Erythroblast (primary cell): Measurements from ENCODE around the gene USH1G.

ENCODE experiments used
- DNase-seq, 2 experiments: peaks; one replicate each; lab custom pipeline; 2025; lab: John Stamatoyannopoulos, UW
- GATA1 ChIP-seq: IDR thresholded peaks from 2 replicates; pipeline ENCODE4 v1.6.1; 2011; ENCODE audit warnings: low read depth, mild to moderate bottlenecking, control low read depth, low read length, moderate library complexity
- POLR2A ChIP-seq: IDR thresholded peaks from 2 replicates; pipeline ENCODE4 v1.6.1; 2011; ENCODE audit warnings: mild to moderate bottlenecking, low read length

Gene USH1G

GRCh38 chr17:74892974-74893911, 29.8 kb downstream of the USH1G start, which contains the start of gene FADS6:
Gene FADS6, minus strand, starts transcription at chr17:74893633. Its CDS starts 38 bp downstream, at chr17:74893595.
- no peak for DNase-seq
- TF ChIP-seq POLR2A = no peak
- no peak for TF ChIP-seq GATA1

GRCh38 chr17:74892013-74892841, 30.8 kb downstream of the USH1G start:
- DNase-seq = no peak
- no peak for TF ChIP-seq POLR2A
- no peak for TF ChIP-seq GATA1

- DNase-seq = no peak
- TF ChIP-seq POLR2A = no peak
- no peak for TF ChIP-seq GATA1
These were observed 32.5 kb downstream of the USH1G start for GRCh38 chr17:74890554-74890953.

- TF ChIP-seq GATA1 (no peak), POLR2A (no peak)
- DNase-seq = no peak
These were observed 34.6 kb downstream of the USH1G start for GRCh38 chr17:74888469-74888868.

GRCh38 chr17:74883241-74883745, 39.8 kb downstream of the USH1G start:
- no peak for DNase-seq
- no peak for TF ChIP-seq POLR2A
- TF ChIP-seq GATA1 = no peak

GRCh38 chr17:74882517-74883240, 40.4 kb downstream of the USH1G start:
- no peak for DNase-seq
- TF ChIP-seq GATA1 (no peak), POLR2A (no peak)

- no peak for DNase-seq
- TF ChIP-seq POLR2A (no peak), GATA1 (no peak)
These were observed 42.0 kb downstream of the USH1G start for GRCh38 chr17:74881073-74881472.

GRCh38 chr17:74879308-74879707, 43.7 kb downstream of the USH1G start:
- no peak for DNase-seq

GRCh38 chr17:74878658-74879057, 44.4 kb downstream of the USH1G start:
- no peak for DNase-seq
- TF ChIP-seq POLR2A (no peak), GATA1 (no peak)

More at GRCh38 chr17:74879308-74879707, 43.7 kb downstream of the USH1G start:
- TF ChIP-seq POLR2A (no peak), GATA1 (no peak)

GRCh38 chr17:74877592-74878548, 45.2 kb downstream of the USH1G start:
- DNase-seq = no peak
- no peak for TF ChIP-seq POLR2A

GRCh38 chr17:74875977-74876593, 47.0 kb downstream of the USH1G start:
- peak; percentile 57 to 65 for DNase-seq
- no peak for TF ChIP-seq GATA1
- no peak for TF ChIP-seq POLR2A
